Prostate gland (tissue), 2 donors: Measurements from ENCODE around the gene DOCK10. TPM values are rescaled to one million over a fixed set of nuclear protein-coding genes. Genes with fewer than 3 reads are reported as not detected.
"Not testable (repeated sequence)": the region's sequence is repeated elsewhere in the genome, so short reads cannot be mapped to it uniquely, and the experiment has no call there.

Experiments used
- DNase-seq: peaks from one replicate; pipeline ENCODE4 v3.0.0-alpha.2; 2019; ENCODE audit warnings: low spot score
- H3K27ac ChIP-seq, 2 donors: fragments of 200-600 bp; sonication (generic); 2 replicates each; pipeline ENCODE4 v1.5.1; 2017 to 2019
- H3K27me3 ChIP-seq: fragments of 200-600 bp; sonication (generic); replicated peaks from 2 replicates; pipeline ENCODE4 v1.5.1; 2019; ENCODE audit not compliant: insufficient read depth
- H3K36me3 ChIP-seq, 2 donors: fragments of 200-600 bp; sonication (generic); 1 replicate in 1 of 2; 2 replicates in 1 of 2; pipeline versions ENCODE4 v1.5.1 to v1.8.1; 2017 to 2019
- H3K4me1 ChIP-seq: fragments of 200-600 bp; sonication (generic); replicated peaks from 2 replicates; pipeline ENCODE4 v1.5.1; 2019
- H3K4me3 ChIP-seq, 2 donors: fragments of 200-600 bp; sonication (generic); 2 replicates each; pipeline ENCODE4 v1.5.1; 2017 to 2019
- H3K9me3 ChIP-seq: fragments of 200-600 bp; sonication (generic); 2 replicates; pipeline ENCODE4 v1.5.1; 2017
- POLR2A ChIP-seq: fragments of 450-650 bp; IDR thresholded peaks from one replicate; pipeline ENCODE4 v1.6.1; 2016; ENCODE audit warnings: antibody characterized with exemption, mild to moderate bottlenecking
- POLR2AphosphoS5 ChIP-seq: sonication (generic); formaldehyde crosslinking; IDR thresholded peaks from one replicate; pipeline ENCODE4 v1.6.1; 2017; ENCODE audit warnings: antibody characterized with exemption
- WGBS: methylation state at CpG from one replicate; pipeline ENCODE4 v1.1.5; 2018; 5-methylcytosine and 5-hydroxymethylcytosine counted together
- intact Hi-C: fragments of 100-400 bp; cut with DNase I; formaldehyde crosslinking; loops from one replicate; pipeline ENCODE4 v1.14.2; 2022
- total RNA-seq, 2 donors: library from RNA; depleted of rRNA; stranded (reverse); fragments of >200 nt; gene quantifications; one replicate each; pipeline ENCODE4 v1.1.0, GENCODE V29; 2016
- TF ChIP-seq, protein P1 (sequence below), 4 experiments: fragments of 200-600 bp in 2 of 4; fragments of 450-650 bp in 2 of 4; sonication (generic) in 2 of 4; IDR thresholded peaks; 1 replicate in 3 of 4; 2 replicates in 1 of 4; pipeline ENCODE4 v1.5.1; 2016 to 2019; ENCODE audit warnings: antibody characterized with exemption in 4 of 4, mild to moderate bottlenecking in 2 of 4, moderate library complexity in 2 of 4

Gene DOCK10
- total RNA-seq, 2 donors from 2014 or later, result 4.8 to 6.2 TPM

DNA sequence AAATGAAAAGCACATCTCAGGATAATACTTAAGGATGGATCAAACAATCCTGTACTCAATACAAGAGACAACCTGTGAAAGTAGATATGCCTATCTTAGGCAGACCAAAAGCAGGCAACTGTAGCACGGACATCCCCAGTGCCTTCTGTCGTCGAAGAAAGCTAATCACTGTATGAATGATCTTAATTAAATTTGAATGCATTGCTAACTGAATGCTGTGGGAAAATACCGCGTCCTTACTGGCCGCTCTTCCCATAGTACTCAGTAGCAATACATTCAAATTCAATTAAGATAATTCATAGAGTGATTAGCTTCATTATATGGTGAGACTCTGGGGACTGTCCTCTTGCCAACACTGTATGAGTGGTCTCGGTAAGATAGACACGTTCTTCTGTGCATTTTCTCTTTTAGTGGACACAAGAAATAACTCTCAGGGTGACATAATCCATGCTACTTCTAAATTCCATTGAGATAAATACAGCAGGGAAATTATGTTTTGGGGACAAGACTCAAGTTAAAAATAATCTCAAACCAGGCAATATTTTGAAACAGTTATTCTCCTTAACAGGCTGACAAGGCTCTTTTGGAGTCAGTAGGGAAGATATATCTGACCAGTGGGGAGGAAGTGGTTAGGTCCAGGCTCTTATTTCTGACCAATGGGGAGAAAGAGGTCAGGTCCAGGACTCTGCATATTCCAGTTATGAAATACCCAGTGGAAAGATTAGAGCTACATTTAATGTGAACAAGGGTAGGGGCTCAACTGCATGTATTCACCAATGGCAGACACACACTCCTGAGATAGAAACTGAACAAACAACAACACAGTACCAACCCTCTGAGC, 97.3 kb downstream of the DOCK10 start:
- no peaks in the 10 kb centered on the region for H3K27me3 ChIP-seq
- TF ChIP-seq, protein P1, sequence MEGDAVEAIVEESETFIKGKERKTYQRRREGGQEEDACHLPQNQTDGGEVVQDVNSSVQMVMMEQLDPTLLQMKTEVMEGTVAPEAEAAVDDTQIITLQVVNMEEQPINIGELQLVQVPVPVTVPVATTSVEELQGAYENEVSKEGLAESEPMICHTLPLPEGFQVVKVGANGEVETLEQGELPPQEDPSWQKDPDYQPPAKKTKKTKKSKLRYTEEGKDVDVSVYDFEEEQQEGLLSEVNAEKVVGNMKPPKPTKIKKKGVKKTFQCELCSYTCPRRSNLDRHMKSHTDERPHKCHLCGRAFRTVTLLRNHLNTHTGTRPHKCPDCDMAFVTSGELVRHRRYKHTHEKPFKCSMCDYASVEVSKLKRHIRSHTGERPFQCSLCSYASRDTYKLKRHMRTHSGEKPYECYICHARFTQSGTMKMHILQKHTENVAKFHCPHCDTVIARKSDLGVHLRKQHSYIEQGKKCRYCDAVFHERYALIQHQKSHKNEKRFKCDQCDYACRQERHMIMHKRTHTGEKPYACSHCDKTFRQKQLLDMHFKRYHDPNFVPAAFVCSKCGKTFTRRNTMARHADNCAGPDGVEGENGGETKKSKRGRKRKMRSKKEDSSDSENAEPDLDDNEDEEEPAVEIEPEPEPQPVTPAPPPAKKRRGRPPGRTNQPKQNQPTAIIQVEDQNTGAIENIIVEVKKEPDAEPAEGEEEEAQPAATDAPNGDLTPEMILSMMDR (IDR thresholded peaks at IDR 0.05), result no peak
- TF ChIP-seq POLR2AphosphoS5 (no peak), POLR2A (no peak)
- no peak overlapping the region for H3K4me3 ChIP-seq
- intact Hi-C loops, result no loop called here
- H3K9me3 ChIP-seq, result no peaks in the 10 kb centered on the region
- no peaks in the 10 kb centered on the region for H3K4me1 ChIP-seq
- no peak overlapping the region for H3K27ac ChIP-seq
- WGBS, result 87% methylated on average over 8 of the region's 8 CpGs
- no peaks in the 10 kb centered on the region for H3K36me3 ChIP-seq
- no peak for DNase-seq

DNA sequence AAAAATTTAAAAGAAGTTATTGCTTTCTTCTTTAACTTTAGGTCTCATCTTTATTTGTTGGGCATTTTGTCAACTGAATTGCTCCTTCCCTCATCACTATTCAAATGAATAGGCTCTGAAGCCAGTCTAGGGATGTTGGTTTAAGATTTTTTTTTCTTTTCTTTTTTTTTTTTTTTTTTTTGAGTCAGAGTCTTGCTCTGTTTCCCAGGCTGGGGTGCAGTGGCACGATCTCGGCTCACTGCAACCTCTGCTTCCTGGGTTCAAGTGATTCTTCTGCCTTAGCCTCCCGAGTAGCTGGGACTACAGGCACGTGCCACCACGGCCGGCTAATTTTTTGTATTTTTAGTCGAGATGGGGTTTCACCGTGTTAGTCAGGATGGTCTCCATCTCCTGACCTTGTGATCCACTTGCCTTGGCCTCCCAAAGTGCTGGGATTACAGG, 98.6 kb downstream of the DOCK10 start:
- H3K4me3 ChIP-seq, H3K36me3 ChIP-seq, DNase-seq, H3K4me1 ChIP-seq, H3K9me3 ChIP-seq, intact Hi-C loops, H3K27me3 ChIP-seq, H3K27ac ChIP-seq: not testable (repeated sequence)
- 95% methylated on average over 8 of the region's 8 CpGs for WGBS

DNA sequence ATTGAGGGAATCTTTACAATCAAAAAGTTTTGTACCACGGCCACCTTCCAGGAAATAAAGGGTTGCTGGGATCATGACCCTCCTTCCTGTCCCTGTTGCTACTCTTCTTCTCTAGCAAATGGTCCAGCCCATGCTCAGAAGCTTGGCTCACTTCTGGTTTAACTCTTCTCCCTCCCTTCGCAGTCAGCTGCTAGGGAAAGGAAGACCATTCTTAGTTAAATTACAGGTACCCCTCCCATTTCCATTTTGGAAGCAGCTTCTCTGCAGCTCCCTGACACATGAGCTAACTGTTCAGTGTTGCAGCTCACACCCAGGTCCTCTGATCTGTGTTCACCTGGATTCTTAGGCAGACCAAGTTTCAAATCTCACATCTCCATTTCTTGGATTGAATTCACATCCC, 100.3 kb downstream of the DOCK10 start:
- TF ChIP-seq POLR2AphosphoS5 (no peak), POLR2A (no peak)
- TF ChIP-seq, protein P1 (IDR thresholded peaks at IDR 0.05), result no peak
- no peak overlapping the region for H3K4me3 ChIP-seq
- H3K36me3 ChIP-seq, result no peaks in the 10 kb centered on the region
- H3K27me3 ChIP-seq, result no peaks in the 10 kb centered on the region
- no peaks in the 10 kb centered on the region for H3K9me3 ChIP-seq
- no peak overlapping the region for H3K27ac ChIP-seq
- no peak for DNase-seq
- no peaks in the 10 kb centered on the region for H3K4me1 ChIP-seq
- WGBS, result 90% methylated on average over 2 of the region's 2 CpGs
- intact Hi-C loops, result no loop called here

DNA sequence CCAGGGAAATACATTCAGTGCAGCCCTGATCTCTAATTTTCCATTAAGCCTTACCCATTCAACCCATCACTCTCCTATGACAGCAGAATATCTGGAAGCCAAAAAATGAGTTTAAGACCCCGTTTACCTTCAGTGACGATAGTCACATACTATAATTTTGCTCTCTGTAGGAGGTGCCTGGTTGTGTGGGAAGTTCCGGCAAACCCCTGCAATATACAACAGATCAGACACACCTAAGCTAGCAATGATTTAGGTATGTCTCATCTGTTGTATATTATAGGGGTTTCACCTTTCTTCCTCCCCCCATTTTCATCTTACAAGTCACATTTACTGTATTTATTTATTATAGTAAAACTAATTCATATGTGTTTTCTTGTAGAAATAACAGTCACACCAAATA, 101.7 kb downstream of the DOCK10 start:
- TF ChIP-seq, protein P1 (IDR thresholded peaks at IDR 0.05), result no peak
- TF ChIP-seq POLR2A, result no peak
- TF ChIP-seq POLR2AphosphoS5, result no peak
- H3K27me3 ChIP-seq, result no peaks in the 10 kb centered on the region

DNA sequence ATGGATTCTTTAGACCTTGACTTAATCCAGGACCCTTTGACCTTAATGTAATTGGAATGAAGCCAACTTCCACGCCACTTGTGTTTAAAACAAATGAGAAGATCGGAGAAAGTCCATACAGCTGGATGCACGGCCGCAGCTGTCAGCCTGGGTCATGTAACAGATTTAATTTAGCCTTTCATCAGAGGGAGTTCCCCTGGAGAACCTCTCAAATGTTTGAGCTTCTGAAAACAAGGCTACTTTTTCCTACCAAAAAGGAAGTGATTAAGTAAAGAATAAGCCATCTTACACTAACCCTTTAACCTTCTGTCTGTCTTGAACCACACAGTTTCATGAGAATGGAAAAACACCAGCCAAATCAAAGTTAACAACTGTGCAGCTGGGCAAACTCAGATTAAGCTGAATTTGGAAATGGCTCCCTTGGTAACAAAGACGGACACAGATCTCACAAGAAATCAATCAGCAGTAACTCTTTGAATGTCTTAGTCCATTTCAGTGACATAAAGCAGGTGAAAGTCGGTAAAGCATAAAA, 103.6 kb downstream of the DOCK10 start:
- WGBS, result 76% methylated on average over 6 of the region's 6 CpGs
- DNase-seq, result no peak
- intact Hi-C loops, result no loop called here

More for the DNA sequence above, 101.7 kb downstream of the DOCK10 start:
- Histone ChIP-seq H3K4me3 (no peak overlapping the region), H3K36me3 (no peaks in the 10 kb centered on the region), H3K4me1 (no peaks in the 10 kb centered on the region), H3K9me3 (no peaks in the 10 kb centered on the region), H3K27ac (no peak overlapping the region)
- no peak for DNase-seq
- 99% methylated on average over 3 of the region's 3 CpGs for WGBS
- intact Hi-C loops, result no loop called here

More for the DNA sequence above, 103.6 kb downstream of the DOCK10 start:
- no peaks in the 10 kb centered on the region for H3K27me3 ChIP-seq
- H3K36me3 ChIP-seq, result no peaks in the 10 kb centered on the region
- H3K9me3 ChIP-seq, result no peaks in the 10 kb centered on the region
- no peak overlapping the region for H3K4me3 ChIP-seq
- peaks cover 3% of the 10 kb centered on the region for H3K4me1 ChIP-seq
- H3K27ac ChIP-seq, result no peak overlapping the region
- no peak for TF ChIP-seq POLR2AphosphoS5
- TF ChIP-seq, protein P1 (IDR thresholded peaks at IDR 0.05), result no peak
- TF ChIP-seq POLR2A, result no peak
